Measurements from ENCODE around the gene RFX3. TPM values are rescaled to one million over a fixed set of nuclear protein-coding genes. Genes with fewer than 3 reads are reported as not detected.

Gene RFX3
- polyA plus RNA-seq, 1 donor: 9.8 TPM

DNA sequence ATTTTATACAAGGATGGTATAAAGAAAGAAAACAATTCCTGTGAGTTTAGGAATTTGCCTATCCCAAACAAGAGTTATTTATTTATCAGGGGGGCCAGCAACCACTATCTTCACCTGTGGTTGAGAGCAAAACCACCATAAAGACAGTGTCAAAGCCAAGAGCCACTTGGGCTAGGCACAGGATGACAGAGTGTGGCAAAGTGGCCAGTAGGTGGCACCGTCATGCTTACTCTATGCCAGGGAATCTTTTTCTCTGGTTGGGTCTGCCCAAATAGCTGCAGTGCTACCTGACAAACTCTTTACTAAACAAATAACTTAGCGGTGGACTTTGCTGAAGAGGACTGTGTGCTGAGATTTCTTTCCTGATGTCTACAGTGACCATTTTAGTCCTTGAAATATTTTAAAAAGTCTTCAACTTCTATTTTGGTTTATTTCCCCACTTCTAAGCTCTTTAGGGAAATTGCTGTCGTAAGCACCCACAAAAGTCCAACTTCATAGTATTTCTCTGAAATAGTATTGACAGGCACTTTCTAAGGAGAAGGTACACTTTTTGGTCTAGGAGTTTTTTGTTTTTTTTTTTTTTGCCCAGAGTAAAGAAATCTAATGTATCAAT lies 285.0 kb downstream of the RFX3 start:
- peak; percentile 26 to 33 for DNase-seq
- Histone ChIP-seq H3K4me1 (ENCODE audit: control insufficient read depth, insufficient read depth, low read length) (no peaks in the 10 kb centered on the region), H3K27me3 (ENCODE audit: control insufficient read depth, insufficient read depth, low read length) (no peaks in the 10 kb centered on the region), H3K36me3 (ENCODE audit: control insufficient read depth, insufficient read depth, low read length) (no peaks in the 10 kb centered on the region), H3K27ac (ENCODE audit: low read length) (no peak overlapping the region), H3K9me3 (ENCODE audit: control insufficient read depth, low read depth, low read length) (no peaks in the 10 kb centered on the region), H3K4me3 (ENCODE audit: low read length) (no peak overlapping the region)
- WGBS (ENCODE audit: insufficient coverage, low lambda C conversion rate): 100% methylated on average over 1 of the region's 3 CpGs

DNA sequence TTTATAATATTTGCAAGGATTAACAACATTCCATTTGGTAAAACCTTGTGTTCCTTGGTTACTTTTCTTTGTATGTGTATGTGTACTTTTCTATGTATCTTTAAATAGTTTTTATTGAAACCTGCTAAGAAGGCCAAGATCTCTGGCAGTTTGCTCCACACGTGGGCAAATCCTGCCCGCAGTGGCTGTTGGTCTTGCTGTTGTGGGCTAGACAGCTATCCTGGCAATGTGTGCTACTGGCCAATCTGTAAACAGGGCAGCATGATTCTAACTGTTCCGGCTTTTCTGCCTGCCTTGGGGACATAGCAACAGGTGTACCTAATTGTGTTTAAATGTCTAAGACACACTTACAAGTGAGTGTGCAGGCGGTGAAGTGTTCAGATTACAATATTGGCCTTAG lies 286.6 kb downstream of the RFX3 start:
- no peak overlapping the region for H3K4me3 ChIP-seq (ENCODE audit: low read length)
- no peaks in the 10 kb centered on the region for H3K27me3 ChIP-seq (ENCODE audit: control insufficient read depth, insufficient read depth, low read length)
- DNase-seq: no peak
- H3K4me1 ChIP-seq (ENCODE audit: control insufficient read depth, insufficient read depth, low read length): no peaks in the 10 kb centered on the region
- H3K27ac ChIP-seq (ENCODE audit: low read length): no peak overlapping the region
- no CpG with 5 or more reads among the region's 4 CpGs for WGBS (ENCODE audit: insufficient coverage, low lambda C conversion rate)
- H3K36me3 ChIP-seq (ENCODE audit: control insufficient read depth, insufficient read depth, low read length): no peaks in the 10 kb centered on the region
- no peaks in the 10 kb centered on the region for H3K9me3 ChIP-seq (ENCODE audit: control insufficient read depth, low read depth, low read length)

GRCh38 chr9:3238236-3238635 lies 287.6 kb downstream of the RFX3 start:
- Histone ChIP-seq H3K4me3 (ENCODE audit: low read length) (no peak overlapping the region), H3K4me1 (ENCODE audit: control insufficient read depth, insufficient read depth, low read length) (no peaks in the 10 kb centered on the region), H3K36me3 (ENCODE audit: control insufficient read depth, insufficient read depth, low read length) (no peaks in the 10 kb centered on the region), H3K9me3 (ENCODE audit: control insufficient read depth, low read depth, low read length) (no peaks in the 10 kb centered on the region), H3K27ac (ENCODE audit: low read length) (no peak overlapping the region), H3K27me3 (ENCODE audit: control insufficient read depth, insufficient read depth, low read length) (no peaks in the 10 kb centered on the region)
- DNase-seq: no peak
- WGBS (ENCODE audit: insufficient coverage, low lambda C conversion rate): 90% methylated on average over 4 of the region's 4 CpGs

DNA sequence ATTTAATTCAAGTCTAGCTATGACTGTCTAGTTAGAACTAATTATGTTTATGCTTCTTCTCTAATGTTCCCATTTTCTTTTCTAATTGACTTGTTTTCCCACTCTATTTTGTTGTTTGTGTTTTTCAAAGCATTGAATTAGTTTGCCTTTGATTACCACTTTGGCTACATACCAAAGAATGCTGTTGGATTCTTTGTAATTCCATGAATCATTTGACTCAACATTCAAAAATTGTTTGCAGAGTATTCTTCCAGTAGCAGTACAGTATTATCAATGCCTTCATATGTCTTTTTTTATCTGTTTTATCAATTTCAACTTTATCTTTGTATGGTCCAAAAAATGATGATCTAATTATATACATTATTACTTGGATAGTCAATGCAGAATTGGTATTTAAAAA lies 288.7 kb downstream of the RFX3 start:
- no peak for DNase-seq
- Histone ChIP-seq H3K27me3 (ENCODE audit: control insufficient read depth, insufficient read depth, low read length) (no peaks in the 10 kb centered on the region), H3K4me1 (ENCODE audit: control insufficient read depth, insufficient read depth, low read length) (no peaks in the 10 kb centered on the region), H3K4me3 (ENCODE audit: low read length) (no peak overlapping the region), H3K9me3 (ENCODE audit: control insufficient read depth, low read depth, low read length) (no peaks in the 10 kb centered on the region), H3K27ac (ENCODE audit: low read length) (no peak overlapping the region), H3K36me3 (ENCODE audit: control insufficient read depth, insufficient read depth, low read length) (no peaks in the 10 kb centered on the region)

DNA sequence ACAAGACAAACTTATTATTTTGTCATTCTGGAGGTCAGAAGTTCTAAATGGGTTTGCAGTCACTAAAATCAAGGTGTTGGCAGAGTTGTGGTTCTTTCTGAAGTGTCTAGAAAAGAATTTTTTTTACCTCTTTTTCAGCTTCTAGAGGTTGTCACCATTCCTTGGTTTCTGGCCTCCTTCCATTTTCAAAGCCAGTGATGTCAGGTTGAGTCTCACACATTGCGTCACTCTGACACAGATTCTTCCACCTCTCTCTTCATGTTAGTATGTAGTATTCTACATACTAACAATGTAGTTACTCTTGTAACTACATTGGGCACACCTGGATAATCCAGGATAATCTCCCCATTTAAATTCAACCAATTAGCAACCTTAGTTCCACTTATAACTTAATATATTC lies 290.3 kb downstream of the RFX3 start:
- H3K9me3 ChIP-seq (ENCODE audit: control insufficient read depth, low read depth, low read length): no peaks in the 10 kb centered on the region
- no peaks in the 10 kb centered on the region for H3K36me3 ChIP-seq (ENCODE audit: control insufficient read depth, insufficient read depth, low read length)
- DNase-seq: no peak
- no peak overlapping the region for H3K4me3 ChIP-seq (ENCODE audit: low read length)
- H3K27ac ChIP-seq (ENCODE audit: low read length): no peak overlapping the region
- no peaks in the 10 kb centered on the region for H3K27me3 ChIP-seq (ENCODE audit: control insufficient read depth, insufficient read depth, low read length)
- WGBS (ENCODE audit: insufficient coverage, low lambda C conversion rate): 100% methylated on average over 1 of the region's 1 CpG
- no peaks in the 10 kb centered on the region for H3K4me1 ChIP-seq (ENCODE audit: control insufficient read depth, insufficient read depth, low read length)

DNA sequence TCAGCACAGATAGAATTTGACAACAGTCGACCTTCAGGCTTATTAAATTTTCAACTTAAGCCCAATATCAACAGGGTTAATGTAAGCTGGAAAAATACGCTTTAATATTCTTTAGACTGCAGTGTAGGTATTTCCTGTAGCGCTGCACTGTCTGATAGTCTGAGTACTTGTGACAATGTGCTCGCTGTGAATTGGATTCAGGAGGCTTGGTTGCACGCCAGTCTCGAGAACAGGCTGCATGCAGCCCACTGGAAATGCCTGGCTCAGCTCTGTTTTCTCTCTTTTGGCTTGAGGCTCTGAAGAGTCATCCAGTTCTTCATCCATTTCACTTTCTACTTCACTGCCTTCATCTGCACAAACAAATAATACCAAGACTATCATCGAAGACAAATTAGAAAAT lies 300.9 kb downstream of the RFX3 start:
- Histone ChIP-seq H3K4me1 (ENCODE audit: control insufficient read depth, insufficient read depth, low read length) (no peaks in the 10 kb centered on the region), H3K4me3 (ENCODE audit: low read length) (no peak overlapping the region), H3K36me3 (ENCODE audit: control insufficient read depth, insufficient read depth, low read length) (no peaks in the 10 kb centered on the region), H3K27me3 (ENCODE audit: control insufficient read depth, insufficient read depth, low read length) (no peaks in the 10 kb centered on the region), H3K27ac (ENCODE audit: low read length) (no peak overlapping the region), H3K9me3 (ENCODE audit: control insufficient read depth, low read depth, low read length) (no peaks in the 10 kb centered on the region)
- DNase-seq: no peak
- 60% methylated on average over 1 of the region's 7 CpGs for WGBS (ENCODE audit: insufficient coverage, low lambda C conversion rate)

DNA sequence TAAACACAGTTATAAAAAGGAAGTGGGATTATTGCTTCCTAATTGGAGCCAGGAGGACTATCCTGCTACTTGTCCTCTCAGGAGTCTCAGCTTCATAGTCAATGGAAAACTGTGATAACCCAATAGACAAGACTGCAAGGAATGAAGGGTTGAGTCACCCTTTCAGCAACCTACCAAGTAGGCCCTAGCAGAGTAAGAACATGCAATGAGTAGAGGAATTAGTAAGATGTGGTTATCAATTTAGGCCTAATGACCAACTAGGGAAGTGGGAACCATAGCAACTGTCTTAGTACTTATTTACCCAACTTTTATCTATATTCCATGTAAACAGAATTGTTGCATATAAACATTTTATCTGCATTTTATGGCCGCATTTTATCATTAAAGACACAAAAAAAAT lies 310.1 kb downstream of the RFX3 start:
- no peaks in the 10 kb centered on the region for H3K9me3 ChIP-seq (ENCODE audit: control insufficient read depth, low read depth, low read length)
- DNase-seq: no peak
- no peaks in the 10 kb centered on the region for H3K4me1 ChIP-seq (ENCODE audit: control insufficient read depth, insufficient read depth, low read length)
- no peak overlapping the region for H3K4me3 ChIP-seq (ENCODE audit: low read length)
- no peak overlapping the region for H3K27ac ChIP-seq (ENCODE audit: low read length)
- no peaks in the 10 kb centered on the region for H3K36me3 ChIP-seq (ENCODE audit: control insufficient read depth, insufficient read depth, low read length)
- no peaks in the 10 kb centered on the region for H3K27me3 ChIP-seq (ENCODE audit: control insufficient read depth, insufficient read depth, low read length)
- 33% methylated on average over 1 of the region's 1 CpG for WGBS (ENCODE audit: insufficient coverage, low lambda C conversion rate)

- H3K9me3 ChIP-seq (ENCODE audit: control insufficient read depth, low read depth, low read length): no peaks in the 10 kb centered on the region
- no peaks in the 10 kb centered on the region for H3K4me1 ChIP-seq (ENCODE audit: control insufficient read depth, insufficient read depth, low read length)
- no peak overlapping the region for H3K4me3 ChIP-seq (ENCODE audit: low read length)
- H3K36me3 ChIP-seq (ENCODE audit: control insufficient read depth, insufficient read depth, low read length): no peaks in the 10 kb centered on the region
- WGBS (ENCODE audit: insufficient coverage, low lambda C conversion rate): no CpG with 5 or more reads among the region's 4 CpGs
- no peaks in the 10 kb centered on the region for H3K27me3 ChIP-seq (ENCODE audit: control insufficient read depth, insufficient read depth, low read length)
- H3K27ac ChIP-seq (ENCODE audit: low read length): no peak overlapping the region
- no peak for DNase-seq
These were observed 311.1 kb downstream of the RFX3 start for GRCh38 chr9:3214741-3215140.

DNA sequence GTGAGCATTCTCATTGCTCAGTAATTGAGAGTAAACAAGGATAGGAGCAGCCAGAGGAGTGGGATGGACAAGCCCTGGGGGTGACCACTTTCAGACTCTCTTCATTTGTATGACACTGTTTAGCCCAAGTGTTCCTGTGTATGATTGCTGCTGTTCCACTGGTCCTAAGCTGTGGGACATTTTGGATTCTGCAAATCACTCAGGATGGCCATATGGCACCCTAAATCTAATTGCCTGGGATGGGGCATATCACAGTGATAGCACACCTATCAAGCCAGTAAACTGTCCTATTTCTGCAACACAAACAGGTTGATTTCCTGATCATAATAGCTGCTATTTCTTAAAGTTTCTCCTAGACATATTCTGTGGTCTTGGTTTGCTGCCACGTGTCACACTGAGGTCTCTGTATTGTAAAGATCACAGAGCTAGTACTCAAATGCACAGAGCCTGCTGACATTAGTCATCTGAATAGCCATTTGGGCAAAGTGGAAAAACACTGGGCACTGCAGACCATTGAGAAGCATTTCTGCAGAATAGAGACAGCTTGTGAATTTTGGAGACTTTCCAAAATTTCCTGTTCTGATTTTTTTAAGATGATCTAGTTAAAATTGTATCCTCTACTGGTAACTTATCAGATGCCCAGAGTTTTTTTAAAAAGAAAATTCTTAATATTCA lies 320.2 kb downstream of the RFX3 start:
- no peak for DNase-seq
- no peaks in the 10 kb centered on the region for H3K9me3 ChIP-seq (ENCODE audit: control insufficient read depth, low read depth, low read length)
- no peaks in the 10 kb centered on the region for H3K36me3 ChIP-seq (ENCODE audit: control insufficient read depth, insufficient read depth, low read length)
- no peaks in the 10 kb centered on the region for H3K4me1 ChIP-seq (ENCODE audit: control insufficient read depth, insufficient read depth, low read length)
- no peak overlapping the region for H3K4me3 ChIP-seq (ENCODE audit: low read length)
- WGBS (ENCODE audit: insufficient coverage, low lambda C conversion rate): no CpG with 5 or more reads among the region's 1 CpG
- H3K27ac ChIP-seq (ENCODE audit: low read length): no peak overlapping the region
- H3K27me3 ChIP-seq (ENCODE audit: control insufficient read depth, insufficient read depth, low read length): no peaks in the 10 kb centered on the region

DNA sequence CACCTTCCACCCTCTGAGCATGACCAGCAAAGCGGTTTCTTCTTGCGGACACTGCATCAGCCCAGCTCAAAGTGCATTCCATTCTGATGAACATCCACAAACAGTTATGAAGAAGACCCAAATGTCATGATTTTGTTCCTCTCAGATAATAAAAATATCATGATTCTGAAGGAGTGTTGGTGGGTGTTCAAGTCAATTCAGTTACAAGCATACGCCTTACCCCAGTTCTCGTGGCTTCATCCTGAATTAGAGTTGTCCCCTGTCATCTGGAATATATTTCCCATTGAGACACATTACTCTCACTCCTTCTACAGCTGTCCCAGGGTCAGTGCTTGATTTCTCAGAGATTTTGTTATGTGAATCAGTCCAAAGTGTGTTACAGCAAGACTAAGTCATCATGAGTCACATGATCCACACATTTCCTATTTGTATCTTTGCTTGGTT lies 325.4 kb downstream of the RFX3 start:
- DNase-seq: no peak
- Histone ChIP-seq H3K27me3 (ENCODE audit: control insufficient read depth, insufficient read depth, low read length) (no peaks in the 10 kb centered on the region), H3K4me1 (ENCODE audit: control insufficient read depth, insufficient read depth, low read length) (no peaks in the 10 kb centered on the region), H3K9me3 (ENCODE audit: control insufficient read depth, low read depth, low read length) (no peaks in the 10 kb centered on the region), H3K4me3 (ENCODE audit: low read length) (no peak overlapping the region), H3K27ac (ENCODE audit: low read length) (no peak overlapping the region), H3K36me3 (ENCODE audit: control insufficient read depth, insufficient read depth, low read length) (no peaks in the 10 kb centered on the region)
- no CpG with 5 or more reads among the region's 4 CpGs for WGBS (ENCODE audit: insufficient coverage, low lambda C conversion rate)

DNA sequence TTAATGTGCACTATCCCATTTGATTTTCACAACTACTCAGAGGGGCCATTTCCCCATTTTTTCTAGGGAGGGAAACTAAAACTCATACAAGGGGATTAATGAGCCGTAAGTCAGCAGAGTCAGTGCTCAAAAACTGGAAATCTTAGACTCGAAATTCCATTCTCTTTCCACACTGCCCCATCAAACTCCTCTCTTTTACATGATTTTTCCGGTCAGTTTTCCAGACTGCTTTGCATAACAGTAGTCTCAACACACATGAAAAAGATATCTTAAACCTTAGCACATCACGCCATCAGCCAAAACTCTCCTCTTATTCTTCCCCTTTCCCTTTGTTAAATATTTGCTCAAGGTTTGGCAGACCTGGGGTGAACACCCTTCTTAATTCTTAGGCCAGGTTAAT lies 332.0 kb downstream of the RFX3 start:
- H3K27me3 ChIP-seq (ENCODE audit: control insufficient read depth, insufficient read depth, low read length): peaks cover 3% of the 10 kb centered on the region
- no peak overlapping the region for H3K27ac ChIP-seq (ENCODE audit: low read length)
- H3K4me3 ChIP-seq (ENCODE audit: low read length): no peak overlapping the region
- 74% methylated on average over 2 of the region's 4 CpGs for WGBS (ENCODE audit: insufficient coverage, low lambda C conversion rate)
- H3K36me3 ChIP-seq (ENCODE audit: control insufficient read depth, insufficient read depth, low read length): no peaks in the 10 kb centered on the region
- no peaks in the 10 kb centered on the region for H3K9me3 ChIP-seq (ENCODE audit: control insufficient read depth, low read depth, low read length)
- DNase-seq: no peak
- no peaks in the 10 kb centered on the region for H3K4me1 ChIP-seq (ENCODE audit: control insufficient read depth, insufficient read depth, low read length)

Measured in large intestine (tissue), 3 donors.